HG03342 (cell line): Measurements from ENCODE around the gene FGD6.
"Not testable (repeated sequence)": the region's sequence is repeated elsewhere in the genome, so short reads cannot be mapped to it uniquely, and the experiment has no call there.

ENCODE experiments used
- ATAC-seq: cut with Tn5 transposase; IDR thresholded peaks from one replicate; pipeline ENCODE4 v1.9.1; 2021; ENCODE audit warnings: mild to moderate bottlenecking, moderate library complexity; ENCODE audit not compliant: unreplicated experiment

The FGD6 gene

DNA sequence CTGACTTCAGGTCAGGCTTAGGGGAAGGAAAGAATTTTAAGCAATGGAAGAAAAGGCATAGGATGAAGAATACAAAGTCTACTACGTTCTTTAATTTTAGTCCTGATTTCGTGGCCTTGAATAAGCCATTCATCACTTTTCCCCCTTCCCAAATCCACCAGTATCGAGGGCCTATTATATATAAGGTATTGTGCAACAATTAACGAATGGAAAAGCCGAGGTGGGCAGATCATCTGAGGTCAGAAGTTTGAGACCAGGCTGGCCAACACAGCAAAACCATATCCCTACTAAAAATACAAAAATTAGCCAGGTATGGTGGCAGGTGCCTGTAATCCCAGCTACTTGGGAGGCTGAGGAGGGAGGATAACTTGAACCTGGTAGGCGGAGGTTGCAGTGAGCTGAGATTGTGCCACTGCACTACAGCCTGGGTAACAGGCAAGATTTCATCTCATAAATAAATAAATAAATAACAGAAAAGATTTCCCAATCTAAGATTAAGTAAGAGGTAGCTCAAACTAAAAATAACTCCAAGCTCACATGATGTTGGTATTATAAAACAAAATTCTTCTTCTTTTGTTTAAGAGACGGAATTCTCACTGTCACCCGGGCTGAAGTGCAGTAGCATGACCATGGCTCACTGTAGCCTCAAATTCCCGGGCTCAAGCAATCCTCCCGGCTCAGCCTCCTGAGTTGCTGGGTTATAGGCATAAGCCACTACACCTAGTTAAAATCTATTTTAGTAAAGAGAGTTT lies 85.5 kb downstream of the FGD6 start:
- ATAC-seq = no peak

DNA sequence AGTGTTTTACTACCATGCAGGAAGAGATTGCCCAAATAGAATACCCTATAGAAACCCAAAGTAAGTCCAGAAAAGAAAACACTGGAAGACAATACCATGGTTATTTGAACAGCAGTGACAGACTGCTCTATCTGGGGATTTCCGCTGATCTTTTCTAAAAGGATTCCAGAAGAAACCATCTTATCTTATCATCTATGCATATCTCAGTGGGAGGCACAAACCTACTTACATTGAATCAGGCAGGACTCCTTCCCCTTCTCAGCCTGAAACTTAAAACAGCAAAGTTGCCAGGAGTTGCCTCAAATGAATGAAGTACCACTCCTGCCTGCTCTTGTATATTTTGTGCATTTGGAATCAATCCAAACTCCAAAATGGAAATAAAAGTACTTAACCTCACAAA lies 87.2 kb downstream of the FGD6 start:
- ATAC-seq = no peak

DNA sequence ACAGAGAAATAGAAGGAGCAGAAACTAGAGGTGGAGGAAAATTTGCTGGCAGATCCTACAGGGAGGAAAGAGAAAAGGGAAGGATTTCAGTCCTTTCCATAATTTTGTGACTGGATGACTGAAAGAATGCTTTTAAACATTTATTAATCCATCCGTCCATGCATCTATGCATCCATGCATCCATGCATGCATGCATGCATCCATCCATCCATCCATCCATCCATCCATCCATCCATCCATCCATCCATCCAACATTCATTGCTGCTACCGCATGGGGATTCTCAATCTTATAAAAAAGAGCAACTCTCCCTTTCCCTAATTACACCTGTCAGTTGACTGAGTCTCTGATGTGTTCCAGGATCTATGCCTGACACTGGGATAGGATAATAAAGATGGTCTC lies 88.2 kb downstream of the FGD6 start:
- ATAC-seq = no peak

DNA sequence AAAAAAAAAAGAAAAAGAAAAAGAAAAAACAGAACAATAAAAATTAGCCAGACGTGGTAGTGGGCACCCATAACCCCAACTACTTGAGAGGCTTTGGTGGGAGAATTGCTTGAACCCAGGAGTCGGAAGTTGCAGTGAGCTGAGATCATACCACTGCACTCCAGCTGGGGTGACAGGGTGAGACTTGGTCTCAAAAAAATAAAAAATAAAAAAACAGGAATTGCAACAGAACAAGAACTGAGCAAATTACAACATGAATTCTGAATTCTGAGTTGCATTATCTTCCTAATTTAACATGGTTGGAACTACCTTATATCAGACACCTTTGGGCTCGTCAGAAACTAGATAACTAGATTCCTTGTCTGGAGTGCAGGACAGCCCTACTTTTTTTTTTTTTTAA lies 90.5 kb downstream of the FGD6 start:
- ATAC-seq = no peak

DNA sequence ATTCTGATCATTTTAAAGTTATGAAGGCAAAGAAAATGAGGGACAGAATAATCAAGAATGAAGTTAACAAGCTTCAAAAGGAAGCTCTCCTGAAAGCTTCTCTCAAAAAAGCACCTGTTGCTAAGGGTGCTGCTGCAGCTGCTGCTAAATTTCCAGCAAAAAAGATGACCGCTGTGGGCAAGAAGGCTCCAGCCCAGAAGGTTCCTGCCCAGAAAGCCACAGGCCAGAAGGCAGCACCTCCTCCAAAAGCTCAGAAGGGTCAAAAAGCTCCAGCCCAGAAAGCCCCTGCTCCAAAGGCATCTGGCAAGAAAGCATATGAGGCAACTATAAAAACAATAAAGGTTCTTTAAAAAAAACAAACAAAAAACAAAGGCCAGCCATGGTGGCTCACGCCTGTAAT lies 91.2 kb downstream of the FGD6 start:
- no peak for ATAC-seq

DNA sequence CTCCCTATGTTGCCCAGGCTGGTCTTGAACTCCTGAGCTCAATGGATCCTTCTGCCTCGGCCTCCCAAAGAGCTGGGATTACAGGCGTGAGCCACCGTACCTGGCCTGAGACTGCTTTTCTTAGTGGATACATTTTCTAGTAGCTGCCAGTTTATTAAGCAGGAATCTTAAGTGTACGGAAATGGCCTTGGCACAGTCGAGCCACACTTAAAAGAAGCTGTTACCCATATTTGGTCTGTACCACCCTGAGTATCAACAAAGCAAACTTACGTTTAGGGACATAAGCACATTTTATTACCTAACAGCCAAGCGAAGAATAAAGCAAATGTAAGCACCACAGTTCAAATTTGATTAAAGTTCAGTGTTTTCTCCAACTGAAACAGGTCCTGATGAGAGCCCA lies 93.2 kb downstream of the FGD6 start:
- ATAC-seq = no peak

DNA sequence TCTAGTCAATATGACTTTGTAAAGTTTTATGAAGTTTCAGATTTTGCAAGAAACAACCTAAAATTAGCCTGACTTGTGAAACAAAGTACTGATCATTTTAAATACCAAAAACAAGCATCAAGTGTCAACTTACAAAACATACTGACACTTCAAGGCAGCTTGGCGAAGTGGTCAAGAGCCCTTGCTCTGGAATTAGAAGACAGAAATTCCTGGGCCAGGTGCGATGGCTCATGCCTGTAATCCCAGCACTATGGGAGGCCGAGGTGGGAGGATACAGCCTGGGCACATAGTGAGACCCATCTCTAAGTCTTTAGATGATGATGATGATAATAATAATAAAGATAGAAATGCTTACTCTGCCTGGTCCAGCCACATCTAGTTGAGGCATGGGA lies 98.5 kb downstream of the FGD6 start:
- ATAC-seq = no peak

DNA sequence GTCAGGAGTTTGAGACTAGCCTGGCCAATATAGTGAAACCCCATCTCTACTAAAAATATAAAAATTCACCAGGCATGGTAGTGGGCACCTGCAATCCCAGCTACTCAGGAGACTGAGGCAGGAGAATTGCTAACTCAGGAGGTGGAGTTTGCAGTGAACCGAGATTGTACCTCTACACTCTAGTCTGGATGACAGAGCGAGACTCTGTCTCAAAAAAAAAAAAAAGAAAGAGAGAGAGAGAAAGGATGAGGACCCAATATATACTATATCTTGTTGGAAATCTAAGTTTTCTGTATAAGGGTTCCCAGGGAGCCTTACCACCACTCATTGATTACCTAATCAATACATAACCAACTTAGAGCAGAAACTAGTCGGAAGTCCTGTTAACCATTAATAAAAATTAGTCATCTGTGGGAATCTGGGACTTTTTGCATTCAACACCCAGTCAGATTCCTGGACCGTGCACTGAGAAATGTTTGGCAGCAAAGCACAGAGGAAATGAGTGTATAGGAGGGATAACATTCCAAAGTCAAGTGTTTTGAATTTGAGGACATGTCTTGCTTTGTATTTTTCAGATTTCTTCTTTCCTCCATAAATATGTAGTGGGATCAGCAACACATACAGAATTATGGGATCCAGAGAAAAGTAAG lies 99.0 kb downstream of the FGD6 start:
- ATAC-seq = no peak

DNA sequence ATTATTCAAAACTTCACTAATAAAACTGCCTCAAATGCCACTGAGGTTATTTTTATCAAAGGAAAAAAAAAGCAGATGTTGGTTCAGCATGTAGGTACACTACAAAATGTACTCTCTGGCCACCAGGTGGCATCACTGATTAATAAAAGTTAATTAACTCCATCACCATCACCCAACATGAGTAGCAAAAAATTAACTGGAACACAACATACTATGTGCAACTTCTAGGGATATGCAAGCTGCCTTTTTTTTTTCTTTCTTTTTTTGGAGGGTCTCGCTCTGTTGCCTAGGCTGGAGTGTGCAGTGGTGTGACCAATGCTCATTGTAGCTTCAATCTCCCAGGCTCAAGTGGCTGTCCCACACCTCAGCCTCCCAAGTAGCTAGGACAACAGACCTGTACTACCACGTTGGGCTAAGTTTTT lies 100.1 kb downstream of the FGD6 start:
- ATAC-seq = peak; percentile 81

DNA sequence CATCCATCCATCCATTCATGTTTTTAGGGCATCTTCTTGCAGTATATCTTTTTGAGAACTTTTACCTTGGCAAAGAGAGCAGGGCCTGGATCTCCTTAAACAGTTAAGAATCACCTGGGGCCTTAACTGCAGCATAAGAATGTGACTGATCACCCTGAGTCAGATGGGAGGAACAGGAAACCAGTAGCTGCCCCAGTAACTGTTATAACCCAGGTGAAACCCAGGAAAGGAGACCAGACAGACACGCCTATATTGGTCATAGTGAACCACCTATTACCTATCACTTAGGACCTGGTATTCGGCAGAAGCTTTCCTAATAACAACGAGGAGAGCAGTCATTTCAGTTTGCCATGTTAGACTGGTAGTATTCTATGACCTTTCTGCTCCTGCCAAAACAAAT lies 100.5 kb downstream of the FGD6 start:
- ATAC-seq = peak; percentile 72

DNA sequence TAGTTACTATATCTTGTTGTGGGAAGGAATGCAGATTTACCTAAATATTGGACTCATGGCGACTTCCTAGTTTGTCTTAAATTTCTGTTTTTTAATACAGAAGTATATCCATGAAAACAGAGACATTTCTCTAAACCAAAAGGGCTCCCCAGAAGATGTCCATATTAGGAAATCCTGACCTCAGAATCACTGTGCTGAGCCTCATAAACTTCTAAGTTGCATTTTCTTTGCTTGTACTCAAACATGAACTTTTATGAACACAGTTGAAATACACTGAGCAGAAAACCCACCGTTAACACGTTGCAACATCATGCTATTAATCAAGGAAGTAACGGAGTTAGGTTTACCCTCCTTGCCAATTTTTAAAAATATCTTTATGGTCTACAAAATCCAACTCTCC lies 100.9 kb downstream of the FGD6 start:
- ATAC-seq = no peak

DNA sequence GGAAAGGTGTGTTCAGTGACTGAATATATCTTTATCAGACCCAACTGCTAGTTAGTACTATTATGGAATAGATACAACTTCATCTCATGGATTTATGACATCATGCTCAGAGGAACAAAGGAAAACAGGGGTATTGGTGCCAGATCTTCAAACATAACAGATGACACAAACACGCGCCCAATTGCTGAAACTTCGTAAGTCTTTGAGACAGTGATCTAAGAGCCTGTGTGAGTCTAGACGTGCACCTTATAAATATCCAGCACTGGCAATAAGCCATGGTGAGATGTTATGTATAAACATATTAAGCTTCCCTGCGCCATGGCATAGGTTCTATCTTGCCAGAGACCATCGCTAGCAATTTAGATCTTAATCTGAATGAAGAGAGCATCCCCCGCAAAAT lies 101.6 kb downstream of the FGD6 start:
- no peak for ATAC-seq

DNA sequence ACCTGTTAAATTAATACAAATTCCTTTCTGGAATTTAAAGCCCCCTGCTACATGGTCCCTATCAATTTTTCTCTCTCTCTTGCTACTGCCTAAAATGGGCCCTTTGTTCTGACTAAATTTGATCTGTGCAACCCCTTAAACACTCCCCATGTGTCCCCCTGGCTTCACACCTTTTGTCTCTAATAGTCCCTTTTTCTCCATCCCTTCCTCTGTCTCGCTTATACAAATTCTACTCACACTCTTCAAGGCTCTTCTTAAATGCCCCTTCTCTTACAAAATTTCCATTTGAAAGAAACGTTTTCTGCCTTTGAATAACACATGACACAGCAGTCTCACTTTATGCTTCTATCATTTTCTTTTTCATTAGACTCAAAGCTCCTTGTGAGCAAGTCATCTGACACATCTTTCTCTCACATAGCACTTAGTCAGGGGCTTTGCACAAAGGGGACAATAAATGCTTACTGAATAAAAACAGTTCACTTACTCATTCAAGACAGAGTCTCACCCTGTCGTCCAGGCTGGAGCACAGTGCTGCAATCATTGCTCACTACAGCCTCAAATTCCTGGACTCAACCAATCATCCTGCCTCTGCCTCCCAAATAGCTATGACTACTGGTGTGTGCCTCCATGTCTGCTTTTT lies 102.4 kb downstream of the FGD6 start:
- ATAC-seq = no peak

DNA sequence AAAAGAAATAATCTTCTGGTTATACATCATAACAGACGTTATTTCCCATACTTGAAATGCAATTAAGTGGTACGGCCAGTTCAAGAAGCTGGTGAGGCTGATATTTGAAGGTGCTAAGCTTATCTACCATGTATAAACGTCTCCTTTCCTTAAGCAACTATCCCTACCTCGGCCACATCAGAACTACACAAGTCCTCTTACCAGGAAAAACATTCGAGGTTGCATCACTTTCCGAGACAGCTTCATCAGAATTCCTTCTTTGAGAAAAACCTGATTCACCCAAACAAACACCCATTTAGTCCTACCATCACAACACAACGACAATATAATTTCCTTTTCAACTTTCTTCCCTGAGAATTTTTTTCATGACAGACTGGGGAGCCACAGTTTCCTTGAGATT lies 109.9 kb downstream of the FGD6 start:
- ATAC-seq = no peak

DNA sequence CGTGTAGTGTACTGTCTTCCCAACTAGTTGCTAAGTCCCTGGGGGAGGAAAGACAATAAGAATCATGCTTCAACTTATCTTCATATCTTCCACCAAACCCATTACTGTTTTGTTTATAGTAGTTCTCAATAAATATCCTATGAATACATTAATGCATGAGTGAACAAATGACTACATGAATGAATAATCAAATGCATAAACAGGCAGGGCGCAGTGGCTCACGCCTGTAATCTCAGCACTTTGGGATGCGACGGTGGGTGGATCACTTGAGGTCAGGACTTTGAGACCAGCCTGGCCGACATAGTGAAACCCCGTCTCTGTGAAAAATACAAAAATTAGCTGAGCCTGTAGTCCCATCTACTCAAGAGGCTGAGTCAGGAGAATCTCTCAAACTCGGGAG lies 111.7 kb downstream of the FGD6 start:
- ATAC-seq = no peak

DNA sequence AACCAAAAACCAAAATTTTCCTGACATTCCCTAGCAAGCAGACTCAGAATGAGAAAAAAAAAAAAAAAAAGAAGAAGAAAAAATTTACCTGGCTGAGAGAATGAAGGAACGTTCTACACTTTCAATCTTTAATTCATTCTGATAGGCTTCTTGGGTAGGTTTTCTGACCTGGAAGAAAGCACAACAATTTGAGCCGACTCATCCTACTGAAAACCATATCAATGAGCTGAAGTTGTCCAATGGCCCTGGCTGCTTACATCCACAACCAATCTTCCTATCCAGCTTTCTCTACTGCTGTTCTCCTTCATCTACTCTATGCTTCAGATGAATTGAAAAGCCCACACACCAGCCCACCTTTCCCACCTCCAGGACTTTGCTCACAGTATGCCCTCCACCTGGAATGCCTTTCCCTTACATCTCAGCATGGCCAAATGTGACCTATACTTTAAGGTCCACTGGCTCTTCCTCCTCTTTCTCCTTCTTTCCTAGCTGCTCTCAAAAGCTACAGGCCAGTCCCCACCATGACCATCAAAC lies 112.3 kb downstream of the FGD6 start:
- no peak for ATAC-seq

DNA sequence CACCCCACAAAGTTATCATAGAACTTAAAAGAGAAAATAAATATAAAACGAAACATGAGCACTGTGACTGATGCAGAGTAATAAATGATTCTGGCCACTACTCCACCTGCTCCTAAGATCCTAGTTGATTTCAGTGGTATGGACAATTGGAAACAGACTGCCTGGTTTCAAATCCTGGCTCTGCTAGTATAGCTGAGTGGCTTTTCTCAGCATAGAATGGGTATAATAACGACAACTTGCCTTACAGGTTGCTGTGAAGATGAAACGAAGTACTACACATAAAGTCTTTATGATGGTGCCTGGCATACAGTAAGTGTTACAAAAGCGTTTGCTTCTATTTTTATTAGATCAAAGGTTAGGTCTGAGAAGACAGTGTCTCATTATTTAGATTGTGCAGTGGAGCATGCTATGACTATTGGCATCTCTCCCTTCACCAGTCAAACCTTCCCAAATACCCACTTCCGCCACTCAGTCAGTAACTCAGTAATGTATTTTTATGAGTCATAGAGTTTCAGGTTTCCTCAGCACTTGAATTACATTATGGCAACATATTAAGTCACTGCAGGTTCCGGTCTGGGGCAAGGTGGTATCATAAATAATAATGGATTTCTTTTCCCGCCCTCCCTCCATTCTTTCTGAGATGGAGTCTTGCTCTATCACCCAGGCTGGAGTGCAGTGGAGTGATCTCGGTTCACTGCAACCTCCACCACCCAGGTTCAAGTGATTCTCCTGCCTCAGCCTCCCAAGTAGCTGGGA lies 114.2 kb downstream of the FGD6 start:
- ATAC-seq = peak; percentile 97

DNA sequence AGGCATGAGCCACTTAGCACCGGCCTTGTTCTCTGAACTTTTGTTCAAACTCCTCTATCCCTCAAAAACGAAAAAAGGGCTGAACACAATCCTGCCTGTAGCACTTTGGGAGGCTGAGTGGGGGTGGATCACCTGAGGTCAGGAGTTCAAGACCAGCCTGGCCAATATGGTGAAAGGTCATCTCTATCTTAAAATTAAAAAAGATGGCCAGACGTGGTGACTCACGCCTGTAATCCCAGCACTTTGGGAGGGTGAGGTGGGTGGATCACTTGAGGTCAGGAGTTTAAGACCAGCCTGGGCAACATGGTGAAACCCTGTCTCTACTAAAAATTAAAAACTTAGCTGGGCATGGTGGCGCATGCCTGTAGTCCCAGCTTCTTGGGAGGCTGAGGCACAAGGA lies 115.3 kb downstream of the FGD6 start:
- ATAC-seq = not testable (repeated sequence)

DNA sequence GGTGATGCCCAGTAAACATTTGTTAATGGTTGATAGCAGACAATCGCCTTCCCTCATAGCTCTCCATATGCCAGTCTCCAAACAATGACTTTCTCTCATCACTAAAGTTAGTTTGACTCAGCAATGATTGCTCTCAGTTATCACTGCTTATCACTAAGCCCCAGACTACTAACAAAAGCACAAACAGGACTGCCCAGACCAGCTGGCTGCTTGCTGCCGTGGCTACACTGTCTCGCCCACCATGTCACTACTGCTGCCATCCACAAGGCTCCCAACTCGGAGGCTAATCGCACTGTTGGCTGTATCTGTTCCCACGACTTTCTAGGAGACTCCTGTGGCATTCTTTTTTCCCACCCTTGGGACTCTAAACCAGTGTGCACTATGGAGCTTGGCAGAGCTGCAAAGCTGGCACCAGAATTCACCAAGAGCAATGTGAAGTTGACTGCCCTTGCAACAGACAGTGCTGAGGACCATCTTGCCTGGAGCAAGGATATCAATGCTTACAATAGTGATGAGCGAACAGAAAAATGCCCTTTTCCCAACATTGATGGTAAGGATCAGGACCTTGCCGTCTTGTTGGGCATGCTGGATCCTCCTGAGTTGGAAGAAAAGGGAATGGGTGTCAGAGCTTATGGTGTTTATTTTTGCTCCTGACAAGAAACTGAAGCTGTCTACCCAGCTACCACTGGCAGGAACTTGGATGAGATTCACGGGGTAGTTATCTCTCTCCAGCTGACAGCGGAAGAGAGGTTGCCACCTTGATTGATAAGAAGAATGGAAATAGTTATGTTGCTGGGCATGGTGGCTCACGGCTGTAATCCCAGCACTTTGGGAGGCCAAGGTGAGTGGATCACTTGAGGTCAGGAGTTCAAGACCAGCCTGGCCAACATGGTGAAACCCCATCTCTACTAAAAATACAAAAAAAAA lies 116.7 kb downstream of the FGD6 start:
- no peak for ATAC-seq

DNA sequence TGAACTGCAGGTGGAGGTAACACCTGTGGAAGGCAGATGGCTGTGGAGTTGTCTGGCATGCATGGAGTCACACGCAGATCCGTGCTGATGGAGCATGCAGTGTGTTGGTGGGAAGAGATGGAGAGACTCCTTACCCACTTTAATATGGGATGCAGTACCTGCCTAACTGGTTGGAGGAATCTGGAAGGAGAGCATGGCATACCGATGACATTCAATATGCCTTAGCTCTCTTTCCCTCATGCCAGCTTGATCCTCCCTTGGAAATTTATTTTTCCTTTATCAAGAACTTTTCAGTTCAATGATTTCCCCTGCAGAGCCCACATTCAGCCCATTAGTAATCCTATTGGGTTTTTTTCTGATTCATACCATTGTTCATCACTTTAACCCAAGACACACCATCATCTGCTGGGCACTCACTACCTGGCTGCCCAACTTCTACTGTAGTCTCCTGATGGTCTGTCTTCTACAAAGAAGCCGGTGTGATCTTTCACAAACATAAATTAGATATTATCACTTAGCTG lies 117.9 kb downstream of the FGD6 start:
- no peak for ATAC-seq
